HUES6 (cell line): ENCODE results near the gene UBAC2.

Experiments used
- H3K27ac ChIP-seq: 2 replicates; pipeline ENCODE4 v1.7.0; 2013; ENCODE audit warnings: low read depth, mild to moderate bottlenecking, low read length, inconsistent platforms
- H3K27me3 ChIP-seq: 2 replicates; pipeline ENCODE4 v1.6.1; 2013; ENCODE audit warnings: low read length; ENCODE audit not compliant: control insufficient read depth, insufficient read depth
- H3K36me3 ChIP-seq: 2 replicates; pipeline ENCODE4 v1.6.1; 2013; ENCODE audit warnings: low read length; ENCODE audit not compliant: control insufficient read depth, insufficient read depth
- H3K4me1 ChIP-seq: 2 replicates; pipeline ENCODE4 v1.6.1; 2013; ENCODE audit warnings: low read length; ENCODE audit not compliant: control insufficient read depth, insufficient read depth
- H3K4me3 ChIP-seq: 2 replicates; pipeline ENCODE4 v1.5.1; 2013; ENCODE audit warnings: low read depth, low read length
- H3K9ac ChIP-seq: one replicate; pipeline ENCODE4 v1.6.1; 2013; ENCODE audit warnings: mild to moderate bottlenecking, low read length
- H3K9me3 ChIP-seq: 2 replicates; pipeline ENCODE4 v1.6.1; 2013; ENCODE audit warnings: low read depth, low read length; ENCODE audit not compliant: control insufficient read depth, insufficient read depth

UBAC2 gene

GRCh38 chr13:99303863-99304521 lies 103.3 kb downstream of the UBAC2 start:
- no peak overlapping the region for H3K27ac ChIP-seq
- H3K36me3 ChIP-seq, result peaks cover 5% of the 10 kb centered on the region; the same call in 1 of the 2 replicates
- no peaks in the 10 kb centered on the region for H3K9me3 ChIP-seq
- H3K9ac ChIP-seq, result no peak overlapping the region
- H3K4me3 ChIP-seq, result no peak overlapping the region
- H3K27me3 ChIP-seq, result no peaks in the 10 kb centered on the region
- H3K4me1 ChIP-seq, result peaks cover 10% of the 10 kb centered on the region

DNA sequence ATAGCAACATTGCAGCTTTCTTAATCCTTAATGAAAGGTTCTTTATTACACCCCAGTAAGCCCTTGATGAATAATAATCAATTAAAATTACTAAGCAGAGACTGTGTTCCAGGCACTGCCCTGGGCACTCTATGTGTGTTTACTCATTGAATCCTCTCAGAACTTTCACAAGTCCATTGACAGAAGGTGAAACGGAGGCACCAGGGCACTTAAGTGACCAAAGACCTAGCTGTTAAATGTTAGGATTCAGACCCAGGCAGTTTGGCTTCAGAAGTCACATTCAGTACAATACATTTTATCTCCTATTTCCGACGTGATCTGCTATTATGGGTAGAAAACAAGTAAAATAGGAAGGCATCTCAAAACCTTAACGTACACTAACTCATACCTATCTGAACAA lies 103.9 kb downstream of the UBAC2 start:
- no peak overlapping the region for H3K27ac ChIP-seq

GRCh38 chr13:99305158-99305557 lies 104.5 kb downstream of the UBAC2 start:
- no peak overlapping the region for H3K4me3 ChIP-seq
- peaks cover 5% of the 10 kb centered on the region; the same call in 1 of the 2 replicates for H3K36me3 ChIP-seq
- no peaks in the 10 kb centered on the region for H3K9me3 ChIP-seq
- no peaks in the 10 kb centered on the region for H3K27me3 ChIP-seq
- peaks cover 5% of the 10 kb centered on the region; the same call in 1 of the 2 replicates for H3K4me1 ChIP-seq
- H3K9ac ChIP-seq, result no peak overlapping the region
- H3K27ac ChIP-seq, result no peak overlapping the region

More for the DNA sequence above, 103.9 kb downstream of the UBAC2 start:
- Histone ChIP-seq H3K36me3 (peaks cover 5% of the 10 kb centered on the region; the same call in 1 of the 2 replicates), H3K27me3 (no peaks in the 10 kb centered on the region), H3K4me3 (no peak overlapping the region), H3K4me1 (peaks cover 10% of the 10 kb centered on the region), H3K9ac (no peak overlapping the region), H3K9me3 (no peaks in the 10 kb centered on the region)

- H3K9ac ChIP-seq, result no peak overlapping the region
- H3K9me3 ChIP-seq, result no peaks in the 10 kb centered on the region
- H3K4me3 ChIP-seq, result no peak overlapping the region
- no peak overlapping the region for H3K27ac ChIP-seq
- H3K36me3 ChIP-seq, result peaks cover 5% of the 10 kb centered on the region; the same call in 1 of the 2 replicates
- no peaks in the 10 kb centered on the region for H3K27me3 ChIP-seq
- peaks cover 5% of the 10 kb centered on the region; the same call in 1 of the 2 replicates for H3K4me1 ChIP-seq
Observed at GRCh38 chr13:99305566-99305965, 104.9 kb downstream of the UBAC2 start.

GRCh38 chr13:99307247-99307646 lies 106.6 kb downstream of the UBAC2 start, which contains the start of gene GPR183:
GPR183 (minus strand) TSS chr13:99307399; CDS start chr13:99296145, 11,254 bp downstream.
- H3K27ac ChIP-seq, result peak within 1 kb of the TSS; percentile 4; the same call in 1 of the 2 replicates
- H3K9ac ChIP-seq, result no peak within 1 kb of the TSS
- no peaks in the 10 kb centered on the region for H3K27me3 ChIP-seq
- H3K4me3 ChIP-seq, result no peak within 1 kb of the TSS
- H3K9me3 ChIP-seq, result no peaks in the 10 kb centered on the region
- H3K36me3 ChIP-seq, result peaks cover 5% of the 10 kb centered on the region; the same call in 1 of the 2 replicates
- peaks cover 5% of the 10 kb centered on the region; the same call in 1 of the 2 replicates for H3K4me1 ChIP-seq

DNA sequence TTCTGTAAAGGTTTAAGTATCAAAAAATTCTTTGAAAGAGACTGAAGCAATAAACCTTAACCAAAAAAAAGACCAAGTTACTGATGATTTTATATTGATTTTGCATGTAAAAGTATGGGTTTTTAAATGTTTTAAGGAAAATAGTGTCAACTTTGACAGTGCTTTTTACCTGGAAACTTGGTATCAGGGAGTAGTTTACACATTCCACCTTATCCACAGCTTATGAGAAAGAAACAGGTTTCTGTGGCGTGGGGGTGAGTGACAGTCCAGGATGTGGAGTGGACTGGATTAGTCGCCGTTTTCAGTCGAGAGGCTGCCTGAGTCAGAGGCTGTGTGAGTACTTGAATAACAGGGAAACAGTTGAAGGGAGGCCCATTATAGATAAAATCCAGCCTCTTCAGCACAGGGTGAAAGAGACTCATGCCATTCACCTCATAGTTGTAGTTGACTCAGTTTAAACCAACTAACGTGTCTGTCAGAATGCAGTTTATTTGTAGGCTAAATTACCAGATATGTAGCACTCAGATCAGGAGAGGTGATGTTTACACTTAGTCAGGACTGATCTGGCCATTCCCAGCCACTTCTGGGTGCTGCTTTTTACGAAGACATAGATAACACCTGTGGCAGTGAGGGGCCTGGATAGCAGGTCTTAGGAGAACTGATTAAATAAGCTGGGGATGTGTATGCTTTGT lies 107.1 kb downstream of the UBAC2 start:
- H3K27me3 ChIP-seq, result no peaks in the 10 kb centered on the region
- H3K9me3 ChIP-seq, result no peaks in the 10 kb centered on the region
- peaks cover 5% of the 10 kb centered on the region; the same call in 1 of the 2 replicates for H3K4me1 ChIP-seq
- H3K36me3 ChIP-seq, result peaks cover 5% of the 10 kb centered on the region; the same call in 1 of the 2 replicates
- no peak overlapping the region for H3K4me3 ChIP-seq
- H3K27ac ChIP-seq, result no peak overlapping the region
- no peak overlapping the region for H3K9ac ChIP-seq

DNA sequence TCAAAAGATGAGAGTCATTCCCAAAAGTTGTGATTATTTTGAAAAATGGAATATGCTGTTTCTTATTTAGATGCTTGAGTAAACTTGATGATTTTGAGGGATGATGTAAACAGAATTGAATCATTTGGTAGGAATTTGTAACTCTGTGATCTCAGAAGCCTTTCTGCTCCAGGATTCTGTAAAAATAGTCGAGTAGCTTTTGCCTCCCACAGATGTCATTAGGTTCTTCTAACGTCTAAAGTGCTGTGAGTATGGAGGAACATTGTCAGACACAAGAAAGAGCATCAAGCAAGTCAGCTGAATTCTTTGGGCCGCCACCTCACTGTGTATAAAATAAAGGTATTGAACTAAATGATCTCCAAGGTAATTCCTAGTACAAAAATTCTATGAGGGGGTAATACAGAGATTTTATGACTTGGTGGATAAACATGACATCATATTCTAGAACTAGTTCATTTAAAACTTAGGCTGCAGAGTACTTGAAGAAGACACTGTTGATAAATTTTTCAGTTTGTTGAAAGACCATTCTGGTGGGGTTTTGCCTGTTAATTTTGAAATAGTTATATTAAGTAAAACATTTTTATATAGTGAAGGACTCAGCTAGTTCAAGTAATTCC lies 107.9 kb downstream of the UBAC2 start:
- no peaks in the 10 kb centered on the region for H3K9me3 ChIP-seq
- H3K9ac ChIP-seq, result no peak overlapping the region
- H3K27me3 ChIP-seq, result no peaks in the 10 kb centered on the region
- H3K36me3 ChIP-seq, result peaks cover 5% of the 10 kb centered on the region; the same call in 1 of the 2 replicates
- H3K27ac ChIP-seq, result no peak overlapping the region
- peaks cover 5% of the 10 kb centered on the region; the same call in 1 of the 2 replicates for H3K4me1 ChIP-seq
- H3K4me3 ChIP-seq, result no peak overlapping the region

DNA sequence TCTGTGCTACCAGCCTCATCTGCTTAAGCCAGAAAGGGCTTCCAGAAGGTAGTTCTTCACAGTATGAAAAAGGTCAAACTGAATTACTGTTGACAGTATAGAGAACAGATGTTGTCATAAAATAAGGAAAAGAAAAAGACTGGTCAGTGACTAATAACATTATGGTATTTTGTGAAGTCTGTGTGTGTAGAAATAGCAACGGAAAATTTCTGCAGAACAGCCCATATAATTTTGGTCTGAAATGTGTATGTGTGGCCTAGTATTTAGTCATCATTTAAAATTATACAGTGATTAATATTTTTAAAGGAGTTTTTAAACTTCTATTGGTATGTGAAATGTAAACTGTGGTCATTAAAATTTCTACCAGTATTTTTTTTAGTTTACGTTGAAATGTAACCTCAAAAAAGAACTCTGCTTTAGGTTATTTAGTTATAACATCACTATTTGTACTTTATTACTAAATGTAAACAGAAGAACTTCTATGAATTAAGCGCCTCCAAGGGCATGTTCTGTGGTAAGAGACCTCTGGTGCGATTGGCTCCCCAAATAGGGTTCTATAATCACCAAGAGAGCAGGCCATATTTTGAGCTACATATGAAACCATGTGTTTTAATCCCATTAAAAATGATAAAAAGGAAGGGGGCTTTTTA lies 109.9 kb downstream of the UBAC2 start:
- H3K4me1 ChIP-seq, result peaks cover 9% of the 10 kb centered on the region
- peaks cover 5% of the 10 kb centered on the region; the same call in 1 of the 2 replicates for H3K36me3 ChIP-seq
- no peak overlapping the region for H3K9ac ChIP-seq
- H3K9me3 ChIP-seq, result no peaks in the 10 kb centered on the region
- no peaks in the 10 kb centered on the region for H3K27me3 ChIP-seq
- H3K4me3 ChIP-seq, result no peak overlapping the region
- H3K27ac ChIP-seq, result no peak overlapping the region

DNA sequence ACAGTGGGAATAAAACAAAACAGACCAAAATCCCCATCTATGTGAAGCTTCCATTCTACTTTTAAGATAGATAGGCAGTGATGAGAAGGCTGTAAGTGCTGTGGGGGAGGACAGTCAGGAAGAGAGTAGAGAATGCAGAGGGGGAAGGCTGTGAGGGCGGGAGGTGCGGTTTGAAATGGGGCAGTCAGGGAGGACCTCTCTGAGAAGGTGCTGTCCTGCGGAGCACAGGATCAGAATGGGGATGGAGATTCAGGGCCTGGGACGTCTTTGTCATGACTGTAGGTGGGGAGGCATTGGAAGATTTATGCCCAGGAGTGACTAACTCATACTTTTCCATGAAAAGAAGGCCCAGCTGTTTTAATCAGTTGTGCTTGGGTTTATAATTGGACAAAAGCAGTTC lies 110.5 kb downstream of the UBAC2 start:
- no peak overlapping the region for H3K4me3 ChIP-seq
- H3K27ac ChIP-seq, result no peak overlapping the region
- H3K9ac ChIP-seq, result no peak overlapping the region
- no peaks in the 10 kb centered on the region for H3K9me3 ChIP-seq
- H3K4me1 ChIP-seq, result peaks cover 8% of the 10 kb centered on the region
- no peaks in the 10 kb centered on the region for H3K27me3 ChIP-seq
- H3K36me3 ChIP-seq, result peaks cover 6% of the 10 kb centered on the region; the same call in 1 of the 2 replicates

DNA sequence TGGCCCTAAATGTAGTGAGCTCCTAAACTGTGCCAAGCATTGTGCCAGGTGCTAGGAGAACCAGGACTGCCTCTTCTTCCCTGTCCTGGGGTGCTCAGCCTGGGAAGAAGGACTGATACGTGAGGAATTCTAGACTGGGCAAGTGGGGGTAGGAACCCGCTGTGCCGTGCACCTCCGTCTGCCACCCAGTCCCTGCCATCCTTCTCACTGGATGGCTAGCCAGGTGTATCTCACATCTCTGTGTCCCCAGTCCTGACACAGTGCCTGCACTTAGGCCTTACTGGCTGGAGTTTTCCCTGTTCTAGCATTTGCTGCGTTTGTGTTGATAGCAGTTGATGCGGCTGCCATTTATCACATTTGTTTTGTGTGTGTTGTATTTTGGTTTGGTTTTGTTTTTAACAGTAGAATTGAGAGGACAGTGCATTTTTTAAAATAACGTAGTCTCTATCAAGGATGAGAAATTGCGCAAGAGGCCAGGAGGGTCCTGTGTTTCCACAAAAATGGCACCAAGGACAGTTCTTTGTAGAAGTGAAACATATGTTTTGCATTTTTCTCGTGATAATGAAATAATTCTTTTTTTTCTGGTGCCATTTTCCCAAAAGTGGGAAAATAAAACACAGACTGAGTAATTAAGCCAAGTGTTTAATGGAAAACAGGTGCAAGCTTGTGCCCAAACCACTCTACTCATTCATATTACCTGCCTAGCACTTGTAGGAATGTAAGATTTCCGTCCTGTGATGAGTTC lies 111.3 kb downstream of the UBAC2 start:
- no peak overlapping the region for H3K9ac ChIP-seq
- H3K4me1 ChIP-seq, result peaks cover 3% of the 10 kb centered on the region; the same call in 1 of the 2 replicates
- no peak overlapping the region for H3K27ac ChIP-seq
- peaks cover 14% of the 10 kb centered on the region; the same call in 1 of the 2 replicates for H3K36me3 ChIP-seq
- H3K4me3 ChIP-seq, result no peak overlapping the region
- H3K27me3 ChIP-seq, result no peaks in the 10 kb centered on the region
- H3K9me3 ChIP-seq, result no peaks in the 10 kb centered on the region
